Measurements from ENCODE around the gene EFCC1.

GRCh38 chr3:129063841-129064482 is 62.9 kb downstream of the EFCC1 start:
- TF ChIP-seq, protein P1, sequence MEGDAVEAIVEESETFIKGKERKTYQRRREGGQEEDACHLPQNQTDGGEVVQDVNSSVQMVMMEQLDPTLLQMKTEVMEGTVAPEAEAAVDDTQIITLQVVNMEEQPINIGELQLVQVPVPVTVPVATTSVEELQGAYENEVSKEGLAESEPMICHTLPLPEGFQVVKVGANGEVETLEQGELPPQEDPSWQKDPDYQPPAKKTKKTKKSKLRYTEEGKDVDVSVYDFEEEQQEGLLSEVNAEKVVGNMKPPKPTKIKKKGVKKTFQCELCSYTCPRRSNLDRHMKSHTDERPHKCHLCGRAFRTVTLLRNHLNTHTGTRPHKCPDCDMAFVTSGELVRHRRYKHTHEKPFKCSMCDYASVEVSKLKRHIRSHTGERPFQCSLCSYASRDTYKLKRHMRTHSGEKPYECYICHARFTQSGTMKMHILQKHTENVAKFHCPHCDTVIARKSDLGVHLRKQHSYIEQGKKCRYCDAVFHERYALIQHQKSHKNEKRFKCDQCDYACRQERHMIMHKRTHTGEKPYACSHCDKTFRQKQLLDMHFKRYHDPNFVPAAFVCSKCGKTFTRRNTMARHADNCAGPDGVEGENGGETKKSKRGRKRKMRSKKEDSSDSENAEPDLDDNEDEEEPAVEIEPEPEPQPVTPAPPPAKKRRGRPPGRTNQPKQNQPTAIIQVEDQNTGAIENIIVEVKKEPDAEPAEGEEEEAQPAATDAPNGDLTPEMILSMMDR (conservative IDR thresholded peaks at IDR 0.05 in 1 of 2, IDR thresholded peaks at IDR 0.05 in 1 of 2; ENCODE audit: extremely low read depth in 1 of 2, insufficient read depth in 1 of 2, low read depth in 1 of 2, low read length in 2 of 2): no peak
- TF ChIP-seq EZH2 (IDR thresholded peaks at IDR 0.05; ENCODE audit: borderline replicate concordance, low read length): no peak

Data from mammary epithelial cell (primary cell).